NT2/D1 (cell line): ENCODE results near the gene EHF.

Experiments used
- DNase-seq: peaks from one replicate; pipeline ENCODE4 v3.0.0-alpha.2; 2011; ENCODE audit warnings: low read depth, low spot score
- H3K27me3 ChIP-seq: 2 replicates; pipeline ENCODE4 v1.6.0; 2011; ENCODE audit warnings: mild to moderate bottlenecking; ENCODE audit not compliant: insufficient read length, insufficient read depth
- H3K36me3 ChIP-seq: 2 replicates; pipeline ENCODE4 v1.6.1; 2011; ENCODE audit warnings: mild to moderate bottlenecking, low read length, mixed read lengths; ENCODE audit not compliant: insufficient read depth, insufficient read length
- H3K4me1 ChIP-seq: 2 replicates; pipeline ENCODE4 v1.5.1; 2011; ENCODE audit not compliant: insufficient read depth, insufficient read length
- H3K4me3 ChIP-seq: 2 replicates; pipeline ENCODE4 v1.5.1; 2011; ENCODE audit warnings: low read depth; ENCODE audit not compliant: insufficient read length
- H3K9ac ChIP-seq: 2 replicates; pipeline ENCODE4 v1.6.0; 2011; ENCODE audit warnings: low read depth; ENCODE audit not compliant: insufficient read length
- H3K9me3 ChIP-seq: 2 replicates; pipeline ENCODE4 v1.5.1; 2011; ENCODE audit warnings: mild to moderate bottlenecking, low read length; ENCODE audit not compliant: insufficient read depth
- SUZ12 ChIP-seq: IDR thresholded peaks from 2 replicates; pipeline ENCODE4 v1.6.1; 2011; ENCODE audit not compliant: insufficient read length, insufficient read depth; ENCODE audit errors: extremely low read depth
- YY1 ChIP-seq: IDR thresholded peaks from 2 replicates; pipeline ENCODE4 v1.6.1; 2011; ENCODE audit not compliant: insufficient read length, insufficient read depth
- ZNF274 ChIP-seq: IDR thresholded peaks from 2 replicates; pipeline ENCODE4 v1.6.1; 2011; ENCODE audit warnings: mild to moderate bottlenecking, low read depth, low read length

EHF gene

DNA sequence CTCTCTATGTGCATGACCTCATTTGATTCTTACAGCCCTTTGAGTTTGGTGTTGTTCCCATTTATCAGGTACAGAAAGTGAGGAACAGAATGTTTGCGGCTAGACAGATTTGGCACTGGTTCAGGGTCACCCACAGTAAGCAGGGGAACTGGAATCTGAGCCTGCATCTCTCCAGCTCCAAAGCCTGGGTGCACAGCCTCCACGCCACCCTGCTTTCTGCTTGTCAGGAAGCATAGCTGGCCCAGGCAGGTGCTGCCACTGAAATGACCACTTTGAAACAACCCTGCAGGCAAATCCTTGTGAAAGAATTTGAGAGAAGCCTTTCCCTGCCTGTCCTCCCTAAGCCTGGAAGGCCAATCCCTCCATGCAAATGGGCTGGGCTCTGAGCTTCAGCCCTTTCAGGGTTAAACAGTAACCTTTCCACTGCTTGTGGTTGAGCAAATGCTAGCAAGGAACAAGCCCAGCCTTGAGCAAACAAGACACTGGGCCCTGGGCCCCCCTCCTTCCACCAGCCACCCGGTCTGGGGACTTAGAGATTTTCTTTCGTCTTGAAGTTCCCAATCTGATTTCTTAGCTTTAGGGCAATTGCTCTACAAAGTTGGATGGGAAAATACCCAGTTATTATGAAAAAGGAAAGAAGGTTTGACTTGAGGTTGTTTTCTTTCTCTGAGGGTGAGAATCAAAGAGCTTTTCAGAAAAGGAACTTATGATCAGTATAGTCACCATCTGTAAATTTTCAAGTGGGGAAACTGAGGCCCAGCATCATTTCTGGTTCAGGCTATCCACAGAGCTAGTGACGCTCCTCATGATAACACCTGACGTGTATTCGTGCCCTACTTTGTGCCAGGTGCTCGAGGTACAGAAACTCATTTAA is 19.4 kb downstream of the EHF start:
- no peak for DNase-seq
- Histone ChIP-seq H3K9ac (no peak overlapping the region), H3K9me3 (no peaks in the 10 kb centered on the region), H3K27me3 (no peaks in the 10 kb centered on the region), H3K36me3 (no peaks in the 10 kb centered on the region), H3K4me1 (no peaks in the 10 kb centered on the region), H3K4me3 (no peak overlapping the region)
- TF ChIP-seq SUZ12: no peak
- no peak for TF ChIP-seq ZNF274
- no peak for TF ChIP-seq YY1

DNA sequence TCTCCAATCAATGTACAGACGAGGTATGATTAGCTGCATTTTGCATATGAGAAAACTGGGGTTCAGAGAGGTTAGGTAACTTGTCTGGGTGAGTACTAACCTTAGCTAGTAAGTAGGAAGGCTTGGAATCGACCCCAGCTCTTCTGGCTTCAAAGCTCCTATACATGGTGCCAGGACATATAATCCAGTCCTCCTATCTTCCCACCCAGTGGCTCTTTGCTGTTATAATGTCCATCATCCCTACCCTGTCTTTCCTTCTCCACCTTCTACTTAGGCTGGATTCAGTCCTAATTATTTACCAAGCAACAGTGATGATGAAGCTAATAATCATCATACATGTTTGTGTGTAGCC is 20.0 kb downstream of the EHF start:
- TF ChIP-seq YY1 (no peak), ZNF274 (no peak), SUZ12 (no peak)
- Histone ChIP-seq H3K4me1 (no peaks in the 10 kb centered on the region), H3K9ac (no peak overlapping the region)

GRCh38 chr11:34641456-34641855 is 20.6 kb downstream of the EHF start:
- Histone ChIP-seq H3K9ac (no peak overlapping the region), H3K36me3 (no peaks in the 10 kb centered on the region), H3K27me3 (no peaks in the 10 kb centered on the region), H3K4me1 (no peaks in the 10 kb centered on the region), H3K4me3 (no peak overlapping the region), H3K9me3 (no peaks in the 10 kb centered on the region)
- no peak for DNase-seq
- TF ChIP-seq YY1 (no peak), ZNF274 (no peak), SUZ12 (no peak)

More for the DNA sequence above, 20.0 kb downstream of the EHF start:
- DNase-seq: no peak
- Histone ChIP-seq H3K36me3 (no peaks in the 10 kb centered on the region), H3K9me3 (no peaks in the 10 kb centered on the region), H3K4me3 (no peak overlapping the region), H3K27me3 (no peaks in the 10 kb centered on the region)

GRCh38 chr11:34642001-34642554 is 21.2 kb downstream of the EHF start:
- Histone ChIP-seq H3K9ac (no peak overlapping the region), H3K9me3 (no peaks in the 10 kb centered on the region), H3K36me3 (no peaks in the 10 kb centered on the region), H3K4me1 (no peaks in the 10 kb centered on the region), H3K27me3 (no peaks in the 10 kb centered on the region), H3K4me3 (no peak overlapping the region)
- TF ChIP-seq YY1: no peak
- TF ChIP-seq SUZ12: no peak
- TF ChIP-seq ZNF274: no peak
- DNase-seq: no peak

DNA sequence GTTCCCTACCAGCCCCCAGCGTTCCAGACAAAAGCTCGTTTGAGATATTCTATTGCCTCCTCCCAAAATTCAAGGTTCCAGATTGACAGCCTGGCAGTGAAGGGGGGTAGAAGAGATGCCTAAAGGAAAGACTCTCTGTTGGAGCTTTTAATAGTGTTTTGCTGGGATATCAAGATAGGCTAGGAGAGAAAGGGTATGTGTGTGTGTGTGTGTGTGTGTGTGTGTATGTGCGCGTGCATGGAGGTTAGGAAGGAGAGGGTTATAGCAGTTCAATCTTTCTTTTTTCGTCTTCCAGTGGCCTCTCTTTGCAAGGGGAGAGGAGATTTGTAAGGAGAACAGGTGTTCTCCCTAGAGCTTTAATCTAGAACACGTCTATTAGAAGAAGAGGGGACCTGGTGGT is 22.0 kb downstream of the EHF start:
- Histone ChIP-seq H3K9me3 (no peaks in the 10 kb centered on the region), H3K27me3 (no peaks in the 10 kb centered on the region), H3K36me3 (no peaks in the 10 kb centered on the region), H3K9ac (no peak overlapping the region), H3K4me1 (no peaks in the 10 kb centered on the region), H3K4me3 (no peak overlapping the region)
- TF ChIP-seq YY1 (no peak), SUZ12 (no peak), ZNF274 (no peak)
- DNase-seq: no peak

DNA sequence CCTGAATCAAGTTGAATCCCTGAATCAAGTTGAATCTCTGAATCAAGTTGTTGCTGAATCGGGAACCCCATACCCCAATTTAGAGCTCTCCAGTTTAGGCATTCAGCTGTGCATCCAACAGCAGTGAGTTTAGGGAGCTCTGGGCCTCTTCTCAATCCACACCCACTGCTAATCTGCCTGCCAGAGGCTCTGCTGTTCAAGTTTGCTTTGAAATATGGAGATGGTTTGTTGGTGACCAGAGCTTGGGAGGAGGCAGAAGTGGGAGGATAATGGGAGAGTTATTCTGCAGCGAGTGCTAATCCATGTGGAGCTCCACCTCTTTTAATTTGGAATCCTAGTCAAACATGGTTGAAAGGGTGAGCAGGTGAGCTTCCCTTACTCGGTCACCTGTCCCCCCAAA is 22.4 kb downstream of the EHF start:
- Histone ChIP-seq H3K4me3 (no peak overlapping the region), H3K27me3 (no peaks in the 10 kb centered on the region), H3K36me3 (no peaks in the 10 kb centered on the region), H3K9me3 (no peaks in the 10 kb centered on the region), H3K4me1 (no peaks in the 10 kb centered on the region), H3K9ac (no peak overlapping the region)
- TF ChIP-seq YY1: no peak
- TF ChIP-seq ZNF274: no peak
- no peak for TF ChIP-seq SUZ12
- no peak for DNase-seq

DNA sequence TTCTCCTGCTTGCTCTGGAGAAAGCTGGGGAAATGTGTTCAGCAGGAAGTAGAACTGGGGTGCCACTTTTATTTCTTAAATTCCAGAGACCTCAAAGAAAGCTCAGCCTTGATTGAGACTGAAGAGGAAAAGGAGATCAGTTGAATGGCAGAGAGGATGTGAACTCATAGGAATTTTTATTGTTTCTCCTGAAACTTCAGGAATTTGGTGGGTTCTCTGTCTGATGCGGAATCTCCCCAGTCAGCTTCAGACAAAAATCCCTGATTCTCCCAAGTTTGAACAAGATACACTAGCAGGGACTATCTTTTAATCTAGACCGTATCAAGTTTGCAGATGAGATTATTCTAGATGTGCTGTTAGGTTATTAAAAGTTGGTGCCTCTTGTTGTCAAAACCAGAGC is 23.0 kb downstream of the EHF start:
- no peak for DNase-seq
- Histone ChIP-seq H3K9ac (no peak overlapping the region), H3K4me3 (no peak overlapping the region), H3K9me3 (no peaks in the 10 kb centered on the region), H3K4me1 (no peaks in the 10 kb centered on the region), H3K36me3 (no peaks in the 10 kb centered on the region), H3K27me3 (no peaks in the 10 kb centered on the region)
- TF ChIP-seq SUZ12: no peak
- no peak for TF ChIP-seq ZNF274
- TF ChIP-seq YY1: no peak
